ENCODE results near the gene ZNF143.

- TF ChIP-seq, protein P1, sequence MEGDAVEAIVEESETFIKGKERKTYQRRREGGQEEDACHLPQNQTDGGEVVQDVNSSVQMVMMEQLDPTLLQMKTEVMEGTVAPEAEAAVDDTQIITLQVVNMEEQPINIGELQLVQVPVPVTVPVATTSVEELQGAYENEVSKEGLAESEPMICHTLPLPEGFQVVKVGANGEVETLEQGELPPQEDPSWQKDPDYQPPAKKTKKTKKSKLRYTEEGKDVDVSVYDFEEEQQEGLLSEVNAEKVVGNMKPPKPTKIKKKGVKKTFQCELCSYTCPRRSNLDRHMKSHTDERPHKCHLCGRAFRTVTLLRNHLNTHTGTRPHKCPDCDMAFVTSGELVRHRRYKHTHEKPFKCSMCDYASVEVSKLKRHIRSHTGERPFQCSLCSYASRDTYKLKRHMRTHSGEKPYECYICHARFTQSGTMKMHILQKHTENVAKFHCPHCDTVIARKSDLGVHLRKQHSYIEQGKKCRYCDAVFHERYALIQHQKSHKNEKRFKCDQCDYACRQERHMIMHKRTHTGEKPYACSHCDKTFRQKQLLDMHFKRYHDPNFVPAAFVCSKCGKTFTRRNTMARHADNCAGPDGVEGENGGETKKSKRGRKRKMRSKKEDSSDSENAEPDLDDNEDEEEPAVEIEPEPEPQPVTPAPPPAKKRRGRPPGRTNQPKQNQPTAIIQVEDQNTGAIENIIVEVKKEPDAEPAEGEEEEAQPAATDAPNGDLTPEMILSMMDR (IDR thresholded peaks at IDR 0.05) = no peak
- TF ChIP-seq POLR2A (IDR thresholded peaks at IDR 0.05) = no peak
These were observed 66.8 kb downstream of the ZNF143 start for GRCh38 chr11:9527481-9528135.

All from lower leg skin (tissue), 3 donors.